Measurements from ENCODE around the gene NUDT16L1.

DNA sequence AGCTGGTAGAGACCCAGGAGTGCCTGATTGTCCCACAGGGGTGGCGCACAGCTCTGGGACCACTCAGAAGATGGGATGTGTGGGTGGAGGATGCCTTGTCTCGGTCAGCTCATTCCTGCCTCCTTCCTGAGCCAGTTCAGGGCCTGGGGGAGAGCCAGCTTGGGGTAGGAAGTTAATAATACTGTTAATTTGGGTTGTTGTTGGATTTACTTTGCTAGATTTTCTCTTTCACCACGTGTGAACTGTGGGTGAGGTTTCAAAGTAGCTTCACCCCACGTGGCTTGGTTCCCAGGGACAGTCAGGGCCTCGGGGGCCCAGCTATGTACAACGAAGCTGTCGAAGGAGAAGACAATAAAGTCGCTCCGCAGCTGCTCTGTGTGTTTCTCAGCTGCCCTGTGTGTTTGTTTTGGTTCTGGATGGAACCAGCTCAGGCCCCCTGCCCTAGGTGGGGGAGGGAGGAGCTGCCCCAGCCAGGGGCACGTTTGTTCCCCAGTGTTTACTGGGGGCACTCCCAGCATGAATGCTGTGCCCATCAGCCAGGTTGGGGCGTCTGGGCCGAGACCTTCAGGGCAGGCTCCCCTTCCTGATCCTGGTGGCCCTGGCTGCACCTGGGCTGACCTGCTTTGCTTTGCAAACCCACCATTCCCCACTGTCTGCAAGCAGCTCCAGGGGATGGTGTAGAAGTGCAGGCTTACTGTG is 2.3 kb downstream of the NUDT16L1 start:
- TF ChIP-seq, protein P1, sequence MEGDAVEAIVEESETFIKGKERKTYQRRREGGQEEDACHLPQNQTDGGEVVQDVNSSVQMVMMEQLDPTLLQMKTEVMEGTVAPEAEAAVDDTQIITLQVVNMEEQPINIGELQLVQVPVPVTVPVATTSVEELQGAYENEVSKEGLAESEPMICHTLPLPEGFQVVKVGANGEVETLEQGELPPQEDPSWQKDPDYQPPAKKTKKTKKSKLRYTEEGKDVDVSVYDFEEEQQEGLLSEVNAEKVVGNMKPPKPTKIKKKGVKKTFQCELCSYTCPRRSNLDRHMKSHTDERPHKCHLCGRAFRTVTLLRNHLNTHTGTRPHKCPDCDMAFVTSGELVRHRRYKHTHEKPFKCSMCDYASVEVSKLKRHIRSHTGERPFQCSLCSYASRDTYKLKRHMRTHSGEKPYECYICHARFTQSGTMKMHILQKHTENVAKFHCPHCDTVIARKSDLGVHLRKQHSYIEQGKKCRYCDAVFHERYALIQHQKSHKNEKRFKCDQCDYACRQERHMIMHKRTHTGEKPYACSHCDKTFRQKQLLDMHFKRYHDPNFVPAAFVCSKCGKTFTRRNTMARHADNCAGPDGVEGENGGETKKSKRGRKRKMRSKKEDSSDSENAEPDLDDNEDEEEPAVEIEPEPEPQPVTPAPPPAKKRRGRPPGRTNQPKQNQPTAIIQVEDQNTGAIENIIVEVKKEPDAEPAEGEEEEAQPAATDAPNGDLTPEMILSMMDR (IDR thresholded peaks at IDR 0.05): no peak
- no peak for TF ChIP-seq POLR2A (IDR thresholded peaks at IDR 0.05)
